Prostate gland (tissue), 2 donors: Measurements from ENCODE around the gene SRGAP1.
"Not testable (repeated sequence)": the region's sequence is repeated elsewhere in the genome, so short reads cannot be mapped to it uniquely, and the experiment has no call there.

Source experiments
- POLR2A ChIP-seq: fragments of 450-650 bp; IDR thresholded peaks from one replicate; pipeline ENCODE4 v1.6.1; 2016; ENCODE audit warnings: antibody characterized with exemption, mild to moderate bottlenecking
- TF ChIP-seq, protein P1 (sequence below), 4 experiments: fragments of 200-600 bp in 2 of 4; fragments of 450-650 bp in 2 of 4; sonication (generic) in 2 of 4; IDR thresholded peaks; 1 replicate in 3 of 4; 2 replicates in 1 of 4; pipeline ENCODE4 v1.5.1; 2016 to 2019; ENCODE audit warnings: antibody characterized with exemption in 4 of 4, mild to moderate bottlenecking in 2 of 4, moderate library complexity in 2 of 4

DNA sequence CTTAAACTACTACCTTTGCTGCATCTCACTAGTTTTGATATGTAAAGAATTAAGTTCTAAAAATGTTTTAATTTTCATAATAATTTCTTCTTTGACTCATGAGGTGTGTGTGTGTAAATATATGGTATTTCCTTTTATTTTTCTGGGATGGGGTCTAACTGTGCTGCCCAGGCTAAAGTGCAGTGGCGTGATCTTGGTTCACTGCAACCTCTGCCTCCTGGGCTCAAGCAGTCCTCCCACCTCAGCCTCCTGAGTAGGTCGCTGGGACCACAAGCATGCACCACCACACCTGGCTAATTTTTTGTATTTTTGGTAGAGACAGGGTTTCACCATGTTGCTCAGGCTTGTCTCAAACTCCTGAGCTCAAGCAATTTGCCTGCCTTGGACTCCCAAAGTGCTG, 15.4 kb downstream of the SRGAP1 start:
- TF ChIP-seq, protein P1, sequence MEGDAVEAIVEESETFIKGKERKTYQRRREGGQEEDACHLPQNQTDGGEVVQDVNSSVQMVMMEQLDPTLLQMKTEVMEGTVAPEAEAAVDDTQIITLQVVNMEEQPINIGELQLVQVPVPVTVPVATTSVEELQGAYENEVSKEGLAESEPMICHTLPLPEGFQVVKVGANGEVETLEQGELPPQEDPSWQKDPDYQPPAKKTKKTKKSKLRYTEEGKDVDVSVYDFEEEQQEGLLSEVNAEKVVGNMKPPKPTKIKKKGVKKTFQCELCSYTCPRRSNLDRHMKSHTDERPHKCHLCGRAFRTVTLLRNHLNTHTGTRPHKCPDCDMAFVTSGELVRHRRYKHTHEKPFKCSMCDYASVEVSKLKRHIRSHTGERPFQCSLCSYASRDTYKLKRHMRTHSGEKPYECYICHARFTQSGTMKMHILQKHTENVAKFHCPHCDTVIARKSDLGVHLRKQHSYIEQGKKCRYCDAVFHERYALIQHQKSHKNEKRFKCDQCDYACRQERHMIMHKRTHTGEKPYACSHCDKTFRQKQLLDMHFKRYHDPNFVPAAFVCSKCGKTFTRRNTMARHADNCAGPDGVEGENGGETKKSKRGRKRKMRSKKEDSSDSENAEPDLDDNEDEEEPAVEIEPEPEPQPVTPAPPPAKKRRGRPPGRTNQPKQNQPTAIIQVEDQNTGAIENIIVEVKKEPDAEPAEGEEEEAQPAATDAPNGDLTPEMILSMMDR (IDR thresholded peaks at IDR 0.05), result not testable (repeated sequence)
- TF ChIP-seq POLR2A, result not testable (repeated sequence)
